Measurements from ENCODE around the gene HAAO.

The HAAO gene

DNA sequence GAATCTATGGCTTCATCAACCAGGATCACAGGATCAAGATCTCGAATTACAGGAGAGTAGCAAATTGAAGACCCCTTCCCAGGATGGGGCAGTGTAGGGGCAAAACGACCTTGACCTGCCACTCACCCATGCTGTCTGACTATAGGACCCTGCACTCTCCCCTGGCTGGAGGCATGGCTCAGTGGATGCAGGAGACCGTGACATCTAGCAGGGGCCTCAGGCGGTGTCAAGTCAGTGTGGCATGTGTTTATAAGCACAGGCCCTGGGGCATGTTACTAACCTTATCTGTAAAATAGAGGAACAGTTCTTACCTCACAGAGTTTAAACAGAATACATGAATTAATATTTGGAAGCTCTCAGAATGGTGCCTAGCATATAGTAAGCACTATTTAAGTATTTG, 3.5 kb downstream of the HAAO start:
- 69% methylated on average over 4 of the region's 4 CpGs for whole genome bisulfite sequencing
- Histone ChIP-seq H4K8ac (ENCODE audit: low read length) (no peak overlapping the region), H3K79me1 (replicated peaks; ENCODE audit: low read length, poor library complexity, severe bottlenecking) (no peaks in the 10 kb centered on the region), H3K27ac (ENCODE audit: low read length, poor library complexity, severe bottlenecking) (no peak overlapping the region), H3K9me3 (ENCODE audit: control insufficient read depth, low read length) (no peaks in the 10 kb centered on the region), H2BK5ac (ENCODE audit: low read depth, low read length, poor library complexity, severe bottlenecking) (no peak overlapping the region), H3K4me1 (ENCODE audit: control insufficient read depth, insufficient read depth, low read depth, low read length) (peaks cover 11% of the 10 kb centered on the region), H3K27me3 (ENCODE audit: control insufficient read depth in 1 of 2, insufficient read depth in 1 of 2, low read length in 2 of 2) (peaks cover 26 to 34% of the 10 kb centered on the region in 2 experiments), H3K4me3 (ENCODE audit: insufficient read depth in 1 of 2, low read depth in 1 of 2, low read length in 2 of 2) (no peak overlapping the region), H2AFZ (ENCODE audit: low read depth, low read length) (no peak overlapping the region), H3K9ac (ENCODE audit: low read length) (no peak overlapping the region), H3K23ac (ENCODE audit: low read length in 2 of 2) (no peak overlapping the region), H3K36me3 (ENCODE audit: control insufficient read depth in 1 of 2, insufficient read depth in 2 of 2, low read depth in 1 of 2, low read length in 2 of 2) (peaks cover 0 to 5% of the 10 kb centered on the region in 2 experiments), H2BK15ac (ENCODE audit: low read depth, poor library complexity, severe bottlenecking) (no peak overlapping the region), H3K4ac (ENCODE audit: low read depth in 1 of 2, low read length in 2 of 2) (no peak overlapping the region), H2BK12ac (ENCODE audit: low read length in 2 of 2) (no peak overlapping the region), H3K14ac (ENCODE audit: low read length in 2 of 2) (no peak overlapping the region), H3K18ac (ENCODE audit: low read depth in 1 of 2, low read length in 2 of 2) (no peak overlapping the region), H2AK5ac (ENCODE audit: low read length, severe bottlenecking) (no peak overlapping the region), H2BK120ac (ENCODE audit: low read depth, low read length) (no peak overlapping the region), H4K91ac (ENCODE audit: low read length) (no peak overlapping the region), H3K4me2 (ENCODE audit: low read length, poor library complexity, severe bottlenecking) (no peak overlapping the region)
- DNase-seq, result no peak

DNA sequence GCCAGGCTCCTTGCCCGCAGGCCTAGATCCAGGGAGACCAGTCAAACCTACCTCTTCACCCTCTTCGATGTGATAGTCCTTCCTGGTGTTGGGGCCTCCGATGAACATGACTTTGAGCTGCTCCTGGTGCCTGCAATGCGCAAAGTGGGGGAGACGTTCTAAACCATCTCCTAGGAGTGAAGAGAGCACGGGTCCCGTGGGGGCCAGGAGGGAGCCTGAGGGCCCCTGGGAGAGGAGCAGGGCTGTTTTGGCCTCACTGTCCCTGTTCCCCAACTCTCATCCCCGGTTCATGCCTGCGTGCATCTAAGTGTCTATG, 3.9 kb downstream of the HAAO start:
- Histone ChIP-seq H2BK15ac (ENCODE audit: low read depth, poor library complexity, severe bottlenecking) (no peak overlapping the region), H2AK5ac (ENCODE audit: low read length, severe bottlenecking) (no peak overlapping the region), H2BK5ac (ENCODE audit: low read depth, low read length, poor library complexity, severe bottlenecking) (no peak overlapping the region), H3K14ac (ENCODE audit: low read length in 2 of 2) (peak overlapping the region in 1 of 2 experiments; percentile 26), H4K91ac (ENCODE audit: low read length) (no peak overlapping the region), H2BK120ac (ENCODE audit: low read depth, low read length) (no peak overlapping the region), H2BK12ac (ENCODE audit: low read length in 2 of 2) (no peak overlapping the region), H3K27me3 (ENCODE audit: control insufficient read depth in 1 of 2, insufficient read depth in 1 of 2, low read length in 2 of 2) (peaks cover 26 to 34% of the 10 kb centered on the region in 2 experiments), H3K4me1 (ENCODE audit: control insufficient read depth, insufficient read depth, low read depth, low read length) (peaks cover 11% of the 10 kb centered on the region), H3K9me3 (ENCODE audit: control insufficient read depth, low read length) (no peaks in the 10 kb centered on the region), H3K9ac (ENCODE audit: low read length) (no peak overlapping the region), H3K4ac (ENCODE audit: low read depth in 1 of 2, low read length in 2 of 2) (no peak overlapping the region), H3K36me3 (ENCODE audit: control insufficient read depth in 1 of 2, insufficient read depth in 2 of 2, low read depth in 1 of 2, low read length in 2 of 2) (peaks cover 0 to 5% of the 10 kb centered on the region in 2 experiments), H3K23ac (ENCODE audit: low read length in 2 of 2) (no peak overlapping the region), H3K27ac (ENCODE audit: low read length, poor library complexity, severe bottlenecking) (no peak overlapping the region), H3K18ac (ENCODE audit: low read depth in 1 of 2, low read length in 2 of 2) (no peak overlapping the region), H3K4me3 (ENCODE audit: insufficient read depth in 1 of 2, low read depth in 1 of 2, low read length in 2 of 2) (no peak overlapping the region), H3K79me1 (replicated peaks; ENCODE audit: low read length, poor library complexity, severe bottlenecking) (no peaks in the 10 kb centered on the region), H4K8ac (ENCODE audit: low read length) (no peak overlapping the region), H3K4me2 (ENCODE audit: low read length, poor library complexity, severe bottlenecking) (no peak overlapping the region), H2AFZ (ENCODE audit: low read depth, low read length) (no peak overlapping the region)
- 83% methylated on average over 9 of the region's 9 CpGs for WGBS
- no peak for DNase-seq

DNA sequence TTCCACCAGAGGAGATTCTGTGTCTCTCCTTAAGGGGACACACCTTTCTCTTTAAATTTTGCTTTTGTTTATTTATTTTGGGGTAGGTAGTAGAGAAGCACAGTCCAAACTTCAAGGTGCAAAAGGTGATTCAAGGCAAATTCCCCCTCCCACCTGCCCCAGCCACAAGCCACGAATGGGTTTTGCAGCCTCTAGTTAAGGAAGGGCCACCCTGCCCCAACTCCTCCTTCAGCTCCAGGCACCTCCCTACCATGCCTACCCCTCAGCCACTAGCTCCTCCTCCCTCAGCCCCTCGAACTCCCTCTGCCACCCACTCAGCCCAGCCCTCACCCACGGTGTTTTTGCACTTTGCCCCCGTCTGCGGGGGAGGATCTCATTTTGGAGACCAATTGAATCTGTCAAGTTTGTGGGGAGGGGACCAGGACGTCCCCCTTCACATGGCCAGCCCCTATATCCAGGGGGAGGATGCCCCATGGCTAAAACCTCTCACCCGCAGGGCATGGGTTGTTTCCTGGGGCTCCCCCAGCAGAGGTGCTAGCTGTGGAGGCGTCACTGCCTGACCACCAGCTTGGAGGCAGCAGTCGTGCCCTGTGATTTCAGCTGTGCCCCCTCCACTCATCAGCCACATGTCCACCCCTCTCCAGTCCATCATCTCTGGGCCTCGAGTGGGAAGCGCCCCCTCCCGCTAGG, 4.5 kb downstream of the HAAO start:
- H3K14ac ChIP-seq (ENCODE audit: low read length in 2 of 2), result peak overlapping the region in 1 of 2 experiments; percentile 86
- no peak overlapping the region for H2AFZ ChIP-seq (ENCODE audit: low read depth, low read length)
- H4K8ac ChIP-seq (ENCODE audit: low read length), result no peak overlapping the region
- no peak overlapping the region for H4K91ac ChIP-seq (ENCODE audit: low read length)
- H3K36me3 ChIP-seq (ENCODE audit: control insufficient read depth in 1 of 2, insufficient read depth in 2 of 2, low read depth in 1 of 2, low read length in 2 of 2), result peaks cover 0 to 5% of the 10 kb centered on the region in 2 experiments
- no peak overlapping the region for H3K23ac ChIP-seq (ENCODE audit: low read length in 2 of 2)
- no peak overlapping the region for H3K4ac ChIP-seq (ENCODE audit: low read depth in 1 of 2, low read length in 2 of 2)
- 87% methylated on average over 11 of the region's 12 CpGs for WGBS
- H3K4me2 ChIP-seq (ENCODE audit: low read length, poor library complexity, severe bottlenecking), result no peak overlapping the region
- H3K4me1 ChIP-seq (ENCODE audit: control insufficient read depth, insufficient read depth, low read depth, low read length), result peaks cover 6% of the 10 kb centered on the region
- no peak overlapping the region for H2BK5ac ChIP-seq (ENCODE audit: low read depth, low read length, poor library complexity, severe bottlenecking)
- no peaks in the 10 kb centered on the region for H3K9me3 ChIP-seq (ENCODE audit: control insufficient read depth, low read length)
- H3K79me1 ChIP-seq (replicated peaks; ENCODE audit: low read length, poor library complexity, severe bottlenecking), result no peaks in the 10 kb centered on the region
- H2BK12ac ChIP-seq (ENCODE audit: low read length in 2 of 2), result no peak overlapping the region
- no peak overlapping the region for H2BK15ac ChIP-seq (ENCODE audit: low read depth, poor library complexity, severe bottlenecking)
- no peak overlapping the region for H2BK120ac ChIP-seq (ENCODE audit: low read depth, low read length)
- no peak for DNase-seq
- no peak overlapping the region for H2AK5ac ChIP-seq (ENCODE audit: low read length, severe bottlenecking)
- no peak overlapping the region for H3K18ac ChIP-seq (ENCODE audit: low read depth in 1 of 2, low read length in 2 of 2)
- no peak overlapping the region for H3K27ac ChIP-seq (ENCODE audit: low read length, poor library complexity, severe bottlenecking)
- H3K9ac ChIP-seq (ENCODE audit: low read length), result no peak overlapping the region
- peaks cover 26 to 29% of the 10 kb centered on the region in 2 experiments for H3K27me3 ChIP-seq (ENCODE audit: control insufficient read depth in 1 of 2, insufficient read depth in 1 of 2, low read length in 2 of 2)
- no peak overlapping the region for H3K4me3 ChIP-seq (ENCODE audit: insufficient read depth in 1 of 2, low read depth in 1 of 2, low read length in 2 of 2)

DNA sequence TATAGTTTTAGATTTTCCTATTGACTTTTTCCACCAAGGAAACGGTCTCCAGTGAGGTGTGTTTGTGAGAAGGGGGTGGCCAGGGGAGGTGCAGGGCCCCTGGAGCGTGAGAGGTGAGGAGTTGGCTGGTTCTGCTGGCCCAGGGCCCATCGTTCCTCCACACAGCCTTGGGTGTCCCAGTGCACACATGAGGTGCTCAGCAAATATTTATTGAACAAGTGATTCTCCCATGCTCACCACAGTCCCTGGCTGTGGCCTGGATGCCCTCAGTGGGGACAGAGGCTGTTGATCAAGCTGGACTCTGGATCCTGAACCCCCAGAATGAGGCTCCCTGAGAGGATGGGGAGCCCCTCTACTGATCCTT, 5.0 kb downstream of the HAAO start:
- Histone ChIP-seq H3K4me1 (ENCODE audit: control insufficient read depth, insufficient read depth, low read depth, low read length) (peaks cover 2% of the 10 kb centered on the region), H3K18ac (ENCODE audit: low read depth in 1 of 2, low read length in 2 of 2) (no peak overlapping the region), H3K14ac (ENCODE audit: low read length in 2 of 2) (no peak overlapping the region), H4K91ac (ENCODE audit: low read length) (no peak overlapping the region), H2BK120ac (ENCODE audit: low read depth, low read length) (no peak overlapping the region), H2AFZ (ENCODE audit: low read depth, low read length) (no peak overlapping the region), H2BK12ac (ENCODE audit: low read length in 2 of 2) (no peak overlapping the region), H3K23ac (ENCODE audit: low read length in 2 of 2) (no peak overlapping the region), H3K4me3 (ENCODE audit: insufficient read depth in 1 of 2, low read depth in 1 of 2, low read length in 2 of 2) (no peak overlapping the region), H3K36me3 (ENCODE audit: control insufficient read depth in 1 of 2, insufficient read depth in 2 of 2, low read depth in 1 of 2, low read length in 2 of 2) (peaks cover 0 to 5% of the 10 kb centered on the region in 2 experiments), H2BK15ac (ENCODE audit: low read depth, poor library complexity, severe bottlenecking) (no peak overlapping the region), H3K4ac (ENCODE audit: low read depth in 1 of 2, low read length in 2 of 2) (no peak overlapping the region), H2AK5ac (ENCODE audit: low read length, severe bottlenecking) (no peak overlapping the region), H3K79me1 (replicated peaks; ENCODE audit: low read length, poor library complexity, severe bottlenecking) (no peaks in the 10 kb centered on the region), H3K9ac (ENCODE audit: low read length) (no peak overlapping the region), H4K8ac (ENCODE audit: low read length) (no peak overlapping the region), H3K9me3 (ENCODE audit: control insufficient read depth, low read length) (no peaks in the 10 kb centered on the region), H3K4me2 (ENCODE audit: low read length, poor library complexity, severe bottlenecking) (no peak overlapping the region), H3K27me3 (ENCODE audit: control insufficient read depth in 1 of 2, insufficient read depth in 1 of 2, low read length in 2 of 2) (peaks cover 24 to 26% of the 10 kb centered on the region in 2 experiments), H2BK5ac (ENCODE audit: low read depth, low read length, poor library complexity, severe bottlenecking) (no peak overlapping the region), H3K27ac (ENCODE audit: low read length, poor library complexity, severe bottlenecking) (no peak overlapping the region)
- no peak for DNase-seq
- 68% methylated on average over 3 of the region's 3 CpGs for WGBS
